HepG2 (cell line): ENCODE data around the gene HSPB6. TPM values are rescaled to one million over a fixed set of nuclear protein-coding genes. Genes with fewer than 3 reads are reported as not detected.

Source experiments
- ATAC-seq: fragments of 200-7000 bp; cut with Tn5 transposase; 3 replicates; pipeline ENCODE4 v1.9.1; 2020; ENCODE audit warnings: mild to moderate bottlenecking, moderate library complexity
- BruUV-seq: library from RNA; stranded (reverse); fragments of 400-500 nt; replicated peaks from 2 replicates; lab custom pipeline; 2021; lab: Mats Ljungman, UMichigan
- CTCF ChIA-PET: fragments of 300-600 bp; formaldehyde crosslinking; extraction: SDS; loops from one replicate; lab custom pipeline; 2021; ENCODE audit warnings: low total read pairs, inconsistent platforms, low intra/inter-chr PET ratio; lab: Yijun Ruan, JAX
- POLR2A ChIA-PET: fragments of 350-600 bp; sonication (Branson Sonifier 250); formaldehyde crosslinking; loops from one replicate; lab custom pipeline; 2020; ENCODE audit warnings: antibody characterized with exemption, inconsistent platforms; lab: Yijun Ruan, JAX
- DNase-seq: peaks from one replicate; pipeline ENCODE4 v3.0.0-alpha.2; 2015; ENCODE audit warnings: low spot score
- FAIRE-seq: peaks from 3 replicates; lab custom pipeline; 2011; peaks lifted over from hg19 to GRCh38; lab: Jason Lieb, UNC
- H2AFZ ChIP-seq: one replicate; pipeline ENCODE4 v1.6.1; 2011; ENCODE audit warnings: low read length, inconsistent platforms
- H3K27ac ChIP-seq: fragments of 300-600 bp; 3 replicates; pipeline ENCODE4 v1.8.0; 2011; ENCODE audit warnings: mixed run types, mild to moderate bottlenecking, mixed read lengths, low read length, inconsistent platforms; ENCODE audit not compliant: insufficient read depth; ENCODE audit errors: extremely low read length
- H3K27me3 ChIP-seq, 2 experiments: fragments of 200-600 bp in 1 of 2; 2 replicates in 1 of 2; 3 replicates in 1 of 2; pipeline versions ENCODE4 v1.6.0 to v1.8.0; 2011; ENCODE audit warnings: low read length in 2 of 2, mild to moderate bottlenecking in 2 of 2, moderate library complexity in 2 of 2, inconsistent platforms in 1 of 2; ENCODE audit not compliant: insufficient read depth in 2 of 2, control insufficient read depth in 1 of 2
- H3K36me3 ChIP-seq, 2 experiments: fragments of 200-600 bp in 1 of 2; replicated peaks in 1 of 2; 2 replicates in 1 of 2; 3 replicates in 1 of 2; pipeline versions ENCODE4 v1.5.1 to v1.8.0; 2011; ENCODE audit warnings: low read length in 2 of 2, inconsistent platforms in 1 of 2; ENCODE audit not compliant: insufficient read depth in 2 of 2, control insufficient read depth in 1 of 2
- H3K4me1 ChIP-seq: 2 replicates; pipeline ENCODE4 v1.5.1; 2012; ENCODE audit warnings: low read length, inconsistent platforms; ENCODE audit not compliant: insufficient read depth
- H3K4me2 ChIP-seq: 2 replicates; pipeline ENCODE4 v1.6.0; 2011; ENCODE audit warnings: low read depth, low read length, inconsistent platforms
- H3K4me3 ChIP-seq, 3 experiments: fragments of 200-600 bp in 1 of 3; sonication (generic), shearing (Covaris generic) in 1 of 3; replicated peaks in 1 of 3; 2 replicates each; pipeline ENCODE4 v1.5.1; 2011 to 2016; ENCODE audit warnings: low read length in 3 of 3, inconsistent platforms in 2 of 3, low read depth in 2 of 3, mild to moderate bottlenecking in 2 of 3, control low read depth in 1 of 3, mixed read lengths in 1 of 3; ENCODE audit not compliant: insufficient read depth in 1 of 3
- H3K79me2 ChIP-seq: one replicate; pipeline ENCODE4 v1.6.1; 2011; ENCODE audit warnings: low read length, inconsistent platforms; ENCODE audit not compliant: insufficient read depth
- H3K9ac ChIP-seq: 2 replicates; pipeline ENCODE4 v1.6.0; 2011; ENCODE audit warnings: mild to moderate bottlenecking, low read depth, low read length, inconsistent platforms; ENCODE audit not compliant: insufficient read depth
- H3K9me3 ChIP-seq: 2 replicates; pipeline ENCODE4 v1.5.1; 2012; ENCODE audit warnings: mild to moderate bottlenecking, low read length
- H4K20me1 ChIP-seq: 2 replicates; pipeline ENCODE4 v1.6.0; 2011; ENCODE audit warnings: inconsistent platforms, mild to moderate bottlenecking, low read length, moderate library complexity; ENCODE audit not compliant: insufficient read depth
- CREBL2 ChIP-seq: sonication (generic); formaldehyde crosslinking; IDR thresholded peaks from 2 replicates; pipeline ENCODE4 v1.8.1; 2023; ENCODE audit warnings: missing genetic modification reagents, mild to moderate bottlenecking, borderline replicate concordance
- CTCF ChIP-seq: sonication (generic); formaldehyde crosslinking; IDR thresholded peaks from 2 replicates; pipeline ENCODE4 v1.5.0; 2020; ENCODE audit warnings: mild to moderate bottlenecking, missing genetic modification reagents, moderate library complexity
- DRAP1 ChIP-seq: IDR thresholded peaks from 2 replicates; pipeline ENCODE4 v1.6.1; 2016; ENCODE audit warnings: missing genetic modification reagents, missing compliant biosample characterization
- ELF3 ChIP-seq: IDR thresholded peaks from 2 replicates; pipeline ENCODE4 v1.6.1; 2016; ENCODE audit warnings: missing genetic modification reagents, missing compliant biosample characterization
- NFE2 ChIP-seq: sonication (generic); formaldehyde crosslinking; IDR thresholded peaks from 2 replicates; pipeline ENCODE4 v1.4.0; 2020; ENCODE audit warnings: missing genetic modification reagents
- SRY ChIP-seq: sonication (generic); formaldehyde crosslinking; IDR thresholded peaks from 2 replicates; pipeline ENCODE4 v1.8.0; 2022; ENCODE audit warnings: mild to moderate bottlenecking, missing genetic modification reagents
- TCF7L2 ChIP-seq: IDR thresholded peaks from 2 replicates; pipeline ENCODE4 v1.6.1; 2011; ENCODE audit warnings: mild to moderate bottlenecking, low read depth, low read length, moderate library complexity
- ZC3H13 ChIP-seq: sonication (generic); formaldehyde crosslinking; IDR thresholded peaks from 2 replicates; pipeline ENCODE4 v1.8.1; 2023; ENCODE audit warnings: mild to moderate bottlenecking, missing genetic modification reagents, moderate library complexity
- ZNF318 ChIP-seq: sonication (generic); formaldehyde crosslinking; IDR thresholded peaks from 2 replicates; pipeline ENCODE4 v1.4.0; 2020; ENCODE audit warnings: mild to moderate bottlenecking, missing genetic modification reagents
- ZNF431 ChIP-seq: sonication (generic); formaldehyde crosslinking; IDR thresholded peaks from 2 replicates; pipeline ENCODE4 v1.9.0; 2022; ENCODE audit warnings: missing genetic modification reagents, low read depth, mild to moderate bottlenecking, borderline replicate concordance
- ZNF703 ChIP-seq: sonication (generic); formaldehyde crosslinking; IDR thresholded peaks from 2 replicates; pipeline ENCODE4 v1.5.1; 2020; ENCODE audit warnings: missing genetic modification reagents, mild to moderate bottlenecking, moderate library complexity, borderline replicate concordance
- WGBS: methylation state at CpG from one replicate; pipeline ENCODE4 v1.1.6; 2017; ENCODE audit warnings: low lambda C conversion rate; 5-methylcytosine and 5-hydroxymethylcytosine counted together
- in situ Hi-C: cut with HindIII; loops from 2 replicates; pipeline ENCODE4 v1.10.0; 2017; ENCODE audit warnings: low pct_unique_long_range_greater_than_20kb; ENCODE audit not compliant: extremely low pct_ligation_motif_present
- intact Hi-C: fragments of 100-400 bp; cut with micrococcal nuclease; formaldehyde crosslinking; loops from one replicate; pipeline ENCODE4 v1.10.0; 2022; ENCODE audit not compliant: unreplicated experiment
- polyA plus RNA-seq, 8 experiments: library from polyadenylated mRNA; depleted of rRNA in 3 of 8; stranded (reverse) in 7 of 8; unstranded in 1 of 8; fragments of >200 nt; fragmentation: Illumina TruSeq in 4 of 8; extraction: Trizol in 4 of 8; gene quantifications; 2 replicates each; pipeline versions ENCODE4 v1.2.1 to v1.2.3, GENCODE V29; 2011 to 2016; ENCODE audit warnings: low read depth in 4 of 8, missing spikeins in 1 of 8, mixed read lengths in 1 of 8; ENCODE audit not compliant: insufficient read depth in 1 of 8
- total RNA-seq, 5 experiments: library from RNA; depleted of rRNA; stranded (reverse); fragments of >200 nt; fragmentation: Illumina TruSeq; extraction: Trizol; gene quantifications; 2 replicates each; pipeline ENCODE4 v1.2.3, GENCODE V29; 2016; ENCODE audit warnings: low read depth in 1 of 5

Gene HSPB6
- total and polyA plus RNA-seq, 2 of the 13 experiments (the other 11 are each of a cell fraction or from before 2014, with no cell fraction given) = 0.18 TPM; not detected in 1

- no peak for TF ChIP-seq CTCF (CRISPR knock-in tag)
- TF ChIP-seq ELF3 (CRISPR knock-in tag) = no peak
- TF ChIP-seq SRY (CRISPR knock-in tag) = no peak
- no peak for TF ChIP-seq NFE2 (CRISPR knock-in tag)
- TF ChIP-seq, all 625 proteins: peak for 0
Observed at GRCh38 chr19:35792888-35793287, 36.1 kb upstream of the HSPB6 start (continued).

GRCh38 chr19:35792312-35792711, 35.5 kb upstream of the HSPB6 start:
- intact Hi-C loops = no loop called here
- no peaks in the 10 kb centered on the region for H3K36me3 ChIP-seq
- in situ Hi-C loops = no loop called here
- FAIRE-seq (no peak), ATAC-seq (no peak), DNase-seq (no peak)
- no peak overlapping the region for H3K27ac ChIP-seq
- H2AFZ ChIP-seq = no peak overlapping the region
- peaks cover 37% of the 10 kb centered on the region for H3K4me1 ChIP-seq
- WGBS = 55% methylated on average over 9 of the region's 15 CpGs
- ChIA-PET POLR2A (interaction anchor here (1.6 kb wide), 1 partner anchor 58 kb away, joined by 3 read pairs; no protein-coding TSS in a partner anchor), CTCF (no interaction called here)
- no peak for TF ChIP-seq TCF7L2
- no peak for TF ChIP-seq ZNF318 (CRISPR knock-in tag)
- TF ChIP-seq CREBL2 = no peak
- no peak for TF ChIP-seq ZNF703 (CRISPR knock-in tag)
- no peak for TF ChIP-seq ZNF431 (CRISPR knock-in tag)
- no peak for TF ChIP-seq DRAP1
- no peak for TF ChIP-seq ZC3H13 (CRISPR knock-in tag)
- no peak overlapping the region for H3K4me3 ChIP-seq
- BruUV-seq = no TSS peak
- peaks cover 0 to 4% of the 10 kb centered on the region in 2 experiments; a peak in 3 of 5 replicates for H3K27me3 ChIP-seq
- no peak overlapping the region for H3K9ac ChIP-seq
- no peaks in the 10 kb centered on the region for H3K79me2 ChIP-seq
- H3K4me2 ChIP-seq = no peak overlapping the region
- no peaks in the 10 kb centered on the region for H4K20me1 ChIP-seq
- H3K9me3 ChIP-seq = no peaks in the 10 kb centered on the region
